A673 (cell line): ENCODE measurements around the gene FLRT2. TPM values are rescaled to one million over a fixed set of nuclear protein-coding genes. Genes with fewer than 3 reads are reported as not detected.

Source experiments
- Bru-seq: library from RNA; stranded (reverse); fragments of 400-500 nt; gene quantifications from one replicate; lab custom pipeline; 2021; lab: Mats Ljungman, UMichigan
- BruChase-seq, 2 experiments: library from RNA; stranded (reverse); fragments of 400-500 nt; gene quantifications; one replicate each; lab custom pipeline; 2021; lab: Mats Ljungman, UMichigan
- BruUV-seq: library from RNA; stranded (reverse); fragments of 400-500 nt; replicated peaks from 2 replicates; lab custom pipeline; 2021; lab: Mats Ljungman, UMichigan
- CTCF ChIA-PET: fragments of 300-600 bp; sonication (Branson Sonifier 250); formaldehyde crosslinking; loops from one replicate; lab custom pipeline; 2022; ENCODE audit warnings: antibody characterized with exemption; lab: Charles Lee
- POLR2A ChIA-PET: fragments of 300-600 bp; sonication (Branson Sonifier 250); formaldehyde crosslinking; loops from one replicate; lab custom pipeline; 2022; ENCODE audit warnings: antibody characterized with exemption; ENCODE audit not compliant: low non-redundant PET; lab: Charles Lee
- DNase-seq: peaks from one replicate; pipeline ENCODE4 v3.0.0-alpha.2; 2015; ENCODE audit warnings: low spot score
- H3K27ac ChIP-seq: fragments of 200-600 bp; sonication (generic); 2 replicates; pipeline ENCODE4 v1.5.1; 2016; ENCODE audit warnings: mixed run types, low read depth, mild to moderate bottlenecking, mixed read lengths, antibody characterized with exemption, low read length; ENCODE audit not compliant: poor library complexity, severe bottlenecking
- H3K27me3 ChIP-seq: fragments of 200-600 bp; sonication (generic); replicated peaks from 2 replicates; pipeline ENCODE4 v1.6.1; 2017; ENCODE audit warnings: mixed run types, low read depth, mild to moderate bottlenecking, mixed read lengths, antibody characterized with exemption, low read length; ENCODE audit not compliant: insufficient read depth, poor library complexity
- H3K36me3 ChIP-seq: fragments of 200-600 bp; sonication (generic); 2 replicates; pipeline ENCODE4 v1.6.1; 2016; ENCODE audit warnings: mixed run types, mild to moderate bottlenecking, mixed read lengths, antibody characterized with exemption, low read length; ENCODE audit not compliant: insufficient read depth, poor library complexity, severe bottlenecking
- H3K4me1 ChIP-seq: fragments of 200-600 bp; sonication (generic); 2 replicates; pipeline ENCODE4 v1.6.1; 2017; ENCODE audit warnings: mixed run types, mild to moderate bottlenecking, mixed read lengths, antibody characterized with exemption, low read length; ENCODE audit not compliant: insufficient read depth, poor library complexity, severe bottlenecking
- H3K4me3 ChIP-seq: fragments of 200-600 bp; sonication (generic); 2 replicates; pipeline ENCODE4 v1.5.1; 2016; ENCODE audit warnings: low read depth, mixed run types, mild to moderate bottlenecking, mixed read lengths, low read length; ENCODE audit not compliant: poor library complexity, severe bottlenecking
- H3K9me3 ChIP-seq: fragments of 200-600 bp; sonication (generic); 2 replicates; pipeline ENCODE4 v1.6.1; 2016; ENCODE audit warnings: mixed run types, low read depth, mild to moderate bottlenecking, mixed read lengths, antibody characterized with exemption, low read length; ENCODE audit not compliant: poor library complexity, severe bottlenecking
- EZH2 ChIP-seq: fragments of 200-600 bp; sonication (generic); IDR thresholded peaks from 2 replicates; pipeline ENCODE4 v1.6.1; 2017; ENCODE audit warnings: borderline replicate concordance, low read depth, mild to moderate bottlenecking, mixed read lengths, antibody characterized with exemption, low read length; ENCODE audit not compliant: poor library complexity, severe bottlenecking
- intact Hi-C: fragments of 100-400 bp; cut with micrococcal nuclease; formaldehyde crosslinking; loops from one replicate; pipeline ENCODE4 v1.10.0; 2022; ENCODE audit not compliant: unreplicated experiment
- long read RNA-seq: library from polyadenylated mRNA; stranded (forward); transcript quantifications from one replicate; pipeline ENCODE4 v2.0.0, GENCODE V29; 2022
- total RNA-seq: library from RNA; stranded (reverse); gene quantifications from 2 replicates; pipeline ENCODE4 v1.2.3, GENCODE V29; 2021
- TF ChIP-seq, protein P1 (sequence below): fragments of 300-800, 200-600 bp; sonication (generic); conservative IDR thresholded peaks from 2 replicates; pipeline ENCODE4 v1.5.1; 2017; ENCODE audit warnings: low read depth, mild to moderate bottlenecking, antibody characterized with exemption, low read length, moderate library complexity, mixed read lengths

Gene FLRT2, protein sequence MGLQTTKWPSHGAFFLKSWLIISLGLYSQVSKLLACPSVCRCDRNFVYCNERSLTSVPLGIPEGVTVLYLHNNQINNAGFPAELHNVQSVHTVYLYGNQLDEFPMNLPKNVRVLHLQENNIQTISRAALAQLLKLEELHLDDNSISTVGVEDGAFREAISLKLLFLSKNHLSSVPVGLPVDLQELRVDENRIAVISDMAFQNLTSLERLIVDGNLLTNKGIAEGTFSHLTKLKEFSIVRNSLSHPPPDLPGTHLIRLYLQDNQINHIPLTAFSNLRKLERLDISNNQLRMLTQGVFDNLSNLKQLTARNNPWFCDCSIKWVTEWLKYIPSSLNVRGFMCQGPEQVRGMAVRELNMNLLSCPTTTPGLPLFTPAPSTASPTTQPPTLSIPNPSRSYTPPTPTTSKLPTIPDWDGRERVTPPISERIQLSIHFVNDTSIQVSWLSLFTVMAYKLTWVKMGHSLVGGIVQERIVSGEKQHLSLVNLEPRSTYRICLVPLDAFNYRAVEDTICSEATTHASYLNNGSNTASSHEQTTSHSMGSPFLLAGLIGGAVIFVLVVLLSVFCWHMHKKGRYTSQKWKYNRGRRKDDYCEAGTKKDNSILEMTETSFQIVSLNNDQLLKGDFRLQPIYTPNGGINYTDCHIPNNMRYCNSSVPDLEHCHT
- 107 and 128 TPM in 2 replicates for total RNA-seq
- Bru-seq, nascent RNA: percentile 95 among the genes with signal in this experiment
- BruChase-seq, experiment 1, labeled RNA remaining after a 2-hour chase: percentile 96 among the genes with signal in this experiment
- percentile 91 among the genes with signal in this experiment for BruChase-seq, experiment 2, labeled RNA remaining after a 6-hour chase
- long read RNA-seq, full-length matches to known transcripts: 3 of 34 reads
- long read RNA-seq, partial matches to known transcripts: 3 of 34 reads
- long read RNA-seq, other reads (novel, unspliced or antisense): 28 of 34 reads

DNA sequence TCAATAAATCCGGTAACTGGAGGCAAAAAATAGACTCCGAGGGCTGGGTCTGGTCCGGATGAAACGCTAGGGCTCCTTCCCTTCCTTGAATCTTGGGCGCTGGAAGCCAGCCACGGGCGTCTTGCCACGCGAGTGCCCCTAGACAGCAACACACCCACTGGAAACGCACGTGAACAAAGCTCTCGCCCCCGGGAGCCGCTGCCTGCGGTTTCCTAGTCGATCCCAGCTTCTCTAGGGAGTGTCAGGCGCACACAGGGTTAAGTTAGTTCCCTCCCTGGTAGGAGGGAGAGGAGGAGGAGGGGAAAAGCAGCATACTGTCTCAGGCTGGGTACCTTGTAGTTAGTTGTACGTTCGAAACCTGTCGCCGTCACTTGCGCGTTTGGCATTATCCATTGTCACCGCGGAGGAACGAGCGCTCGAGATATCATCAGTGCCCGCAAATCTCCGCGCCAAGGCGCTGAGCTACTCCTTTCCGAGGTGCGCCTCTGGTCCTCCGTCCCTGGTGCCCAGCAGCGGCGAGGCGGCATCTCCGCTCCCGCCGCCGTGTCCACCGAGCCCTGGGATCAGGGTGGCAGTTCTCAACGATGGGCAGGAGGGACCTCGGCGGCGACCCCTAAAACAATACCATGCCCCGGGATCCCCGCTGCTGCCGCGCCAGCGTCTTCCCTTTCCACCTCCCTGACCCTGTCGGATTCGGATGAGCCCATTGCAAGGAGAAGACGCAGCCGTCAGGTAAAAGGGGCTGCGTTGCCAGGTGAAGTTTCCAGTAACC is at the start of gene FLRT2:
TSS of gene FLRT2 (plus strand) at position 342 of the 772 bp plus-strand sequence. CDS start 91,371 bp downstream, outside the sequence.
- Histone ChIP-seq H3K4me1 (peaks cover 19% of the 10 kb centered on the region), H3K36me3 (no peaks in the 10 kb centered on the region), H3K9me3 (no peaks in the 10 kb centered on the region), H3K27me3 (no peaks in the 10 kb centered on the region), H3K4me3 (peak within 1 kb of the TSS; percentile 77), H3K27ac (peak within 1 kb of the TSS; percentile 90)
- BruUV-seq: TSS peak; percentile 7
- ChIA-PET POLR2A (no interaction called here), CTCF (no interaction called here)
- intact Hi-C loops: loop anchor here (2.0 to 10.0 kb wide), 6 partner anchors 209 to 1528 kb away; no protein-coding TSS in a partner anchor
- peak; percentile 88 for DNase-seq
- TF ChIP-seq, protein P1, sequence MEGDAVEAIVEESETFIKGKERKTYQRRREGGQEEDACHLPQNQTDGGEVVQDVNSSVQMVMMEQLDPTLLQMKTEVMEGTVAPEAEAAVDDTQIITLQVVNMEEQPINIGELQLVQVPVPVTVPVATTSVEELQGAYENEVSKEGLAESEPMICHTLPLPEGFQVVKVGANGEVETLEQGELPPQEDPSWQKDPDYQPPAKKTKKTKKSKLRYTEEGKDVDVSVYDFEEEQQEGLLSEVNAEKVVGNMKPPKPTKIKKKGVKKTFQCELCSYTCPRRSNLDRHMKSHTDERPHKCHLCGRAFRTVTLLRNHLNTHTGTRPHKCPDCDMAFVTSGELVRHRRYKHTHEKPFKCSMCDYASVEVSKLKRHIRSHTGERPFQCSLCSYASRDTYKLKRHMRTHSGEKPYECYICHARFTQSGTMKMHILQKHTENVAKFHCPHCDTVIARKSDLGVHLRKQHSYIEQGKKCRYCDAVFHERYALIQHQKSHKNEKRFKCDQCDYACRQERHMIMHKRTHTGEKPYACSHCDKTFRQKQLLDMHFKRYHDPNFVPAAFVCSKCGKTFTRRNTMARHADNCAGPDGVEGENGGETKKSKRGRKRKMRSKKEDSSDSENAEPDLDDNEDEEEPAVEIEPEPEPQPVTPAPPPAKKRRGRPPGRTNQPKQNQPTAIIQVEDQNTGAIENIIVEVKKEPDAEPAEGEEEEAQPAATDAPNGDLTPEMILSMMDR: no peak
- TF ChIP-seq EZH2: no peak

DNA sequence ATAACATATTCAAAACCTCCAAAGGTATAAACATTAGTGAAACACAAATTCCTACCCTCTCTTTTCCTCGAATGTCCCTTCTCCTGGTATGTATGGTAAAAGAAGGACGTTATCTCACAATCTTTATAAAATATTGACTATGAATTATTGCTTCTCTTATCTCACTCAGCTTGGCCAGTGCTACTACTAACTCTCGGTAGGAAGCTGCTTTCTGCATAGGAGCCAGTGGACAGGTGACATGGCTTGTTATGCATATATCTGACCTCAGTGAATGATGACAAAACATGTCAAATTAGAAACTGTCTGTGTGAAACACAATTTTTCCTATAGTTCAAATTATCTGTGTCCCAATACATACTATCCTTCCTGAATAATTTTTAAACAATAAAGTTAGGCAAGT is 48.5 kb upstream of the FLRT2 start:
- intact Hi-C loops: no loop called here
- no peak for DNase-seq
- ChIA-PET CTCF (no interaction called here), POLR2A (no interaction called here)
- Histone ChIP-seq H3K4me1 (peaks cover 8% of the 10 kb centered on the region), H3K27ac (no peak overlapping the region), H3K4me3 (no peak overlapping the region), H3K27me3 (no peaks in the 10 kb centered on the region), H3K36me3 (no peaks in the 10 kb centered on the region), H3K9me3 (no peaks in the 10 kb centered on the region)
- no TSS peak for BruUV-seq
- TF ChIP-seq, protein P1: no peak
- TF ChIP-seq EZH2: no peak

DNA sequence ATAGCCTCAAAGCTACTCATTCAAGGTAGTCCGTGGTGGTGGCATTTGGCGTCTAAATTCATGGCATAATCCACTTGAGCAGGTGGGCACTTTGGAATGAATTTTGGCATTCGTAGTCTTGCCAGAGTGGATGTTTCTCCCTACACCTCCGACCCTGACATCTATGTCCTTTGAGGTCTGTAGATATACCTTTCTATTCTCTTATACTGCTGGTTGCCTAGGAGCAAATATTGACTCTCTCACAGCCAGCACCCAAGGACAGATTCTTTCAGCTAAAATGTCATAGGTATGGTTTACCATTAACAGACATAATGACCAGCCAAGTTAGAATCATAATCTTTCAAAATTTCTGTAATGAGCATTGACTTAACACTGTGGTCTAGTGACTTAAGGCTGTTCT is 47.4 kb upstream of the FLRT2 start:
- BruUV-seq: no TSS peak
- CTCF ChIA-PET: no interaction called here

More for the DNA sequence above, 47.4 kb upstream of the FLRT2 start:
- Histone ChIP-seq H3K9me3 (no peaks in the 10 kb centered on the region), H3K27ac (no peak overlapping the region), H3K27me3 (no peaks in the 10 kb centered on the region), H3K36me3 (no peaks in the 10 kb centered on the region), H3K4me3 (no peak overlapping the region), H3K4me1 (peaks cover 8% of the 10 kb centered on the region)
- POLR2A ChIA-PET: no interaction called here
- intact Hi-C loops: no loop called here
- DNase-seq: no peak
- TF ChIP-seq, protein P1: no peak
- TF ChIP-seq EZH2: no peak
